NCI-H1105 treated with DMSO at 0.1 percent for 48 hours (cell line): Measurements from ENCODE around the gene GOLGA3.

ENCODE experiments used
- DNase-seq: peaks from one replicate; lab custom pipeline; 2025; lab: John Stamatoyannopoulos, UW

GOLGA3 gene

DNA sequence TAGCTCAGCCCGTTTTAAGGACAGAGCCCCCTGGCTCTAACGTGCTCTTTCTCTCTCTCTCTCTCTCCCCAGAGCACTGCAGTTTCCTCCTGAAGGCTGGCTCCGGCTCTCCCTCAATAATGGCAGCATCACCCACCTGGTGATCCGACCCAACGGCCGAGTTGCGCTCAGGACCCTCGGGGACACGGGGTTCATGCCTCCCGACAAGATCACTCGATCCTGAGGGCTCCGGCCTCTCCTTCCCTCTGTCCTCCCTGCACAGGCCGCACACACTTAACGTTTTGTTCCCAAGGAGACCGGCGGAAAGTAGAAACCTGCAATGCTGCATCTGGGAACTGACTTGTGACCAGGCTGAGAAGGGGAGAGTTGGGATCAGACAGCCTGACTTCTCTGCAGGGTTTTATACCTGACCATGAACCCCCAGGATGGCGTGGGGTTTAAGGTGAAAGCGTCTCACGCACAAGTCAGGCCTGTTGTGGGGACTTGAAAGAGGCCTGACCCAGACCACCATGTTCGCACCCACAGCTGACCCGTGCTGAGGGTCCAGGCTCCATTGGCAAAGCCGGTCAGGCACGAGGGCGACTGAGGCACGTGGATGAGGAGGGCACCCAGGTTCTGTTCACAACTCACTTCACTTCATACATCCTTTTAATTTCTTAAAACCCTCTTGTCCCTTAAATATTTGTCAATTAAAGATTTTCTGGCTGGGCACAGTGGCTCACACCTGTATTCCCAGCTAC lies 107.9 kb downstream of the GOLGA3 start:
- DNase-seq, result no peak

DNA sequence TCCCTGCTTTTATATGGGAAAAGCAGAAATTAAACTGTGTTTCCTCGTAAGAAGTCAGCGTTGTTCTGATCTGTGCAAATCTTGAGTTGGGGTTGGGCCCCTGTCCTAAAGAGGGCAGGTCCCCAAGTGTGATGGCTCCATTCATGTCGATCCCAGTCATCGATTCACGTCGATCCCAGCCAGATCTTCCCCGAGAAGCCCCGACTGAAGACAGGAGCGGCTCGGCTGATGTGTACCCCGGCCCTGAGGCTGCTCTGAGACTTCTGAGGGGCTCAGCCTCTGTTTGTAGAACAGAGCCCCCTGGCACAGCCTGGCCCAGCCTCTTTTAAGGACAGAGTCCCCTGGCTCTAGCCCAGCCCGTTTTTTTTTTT lies 108.7 kb downstream of the GOLGA3 start:
- DNase-seq, result no peak

DNA sequence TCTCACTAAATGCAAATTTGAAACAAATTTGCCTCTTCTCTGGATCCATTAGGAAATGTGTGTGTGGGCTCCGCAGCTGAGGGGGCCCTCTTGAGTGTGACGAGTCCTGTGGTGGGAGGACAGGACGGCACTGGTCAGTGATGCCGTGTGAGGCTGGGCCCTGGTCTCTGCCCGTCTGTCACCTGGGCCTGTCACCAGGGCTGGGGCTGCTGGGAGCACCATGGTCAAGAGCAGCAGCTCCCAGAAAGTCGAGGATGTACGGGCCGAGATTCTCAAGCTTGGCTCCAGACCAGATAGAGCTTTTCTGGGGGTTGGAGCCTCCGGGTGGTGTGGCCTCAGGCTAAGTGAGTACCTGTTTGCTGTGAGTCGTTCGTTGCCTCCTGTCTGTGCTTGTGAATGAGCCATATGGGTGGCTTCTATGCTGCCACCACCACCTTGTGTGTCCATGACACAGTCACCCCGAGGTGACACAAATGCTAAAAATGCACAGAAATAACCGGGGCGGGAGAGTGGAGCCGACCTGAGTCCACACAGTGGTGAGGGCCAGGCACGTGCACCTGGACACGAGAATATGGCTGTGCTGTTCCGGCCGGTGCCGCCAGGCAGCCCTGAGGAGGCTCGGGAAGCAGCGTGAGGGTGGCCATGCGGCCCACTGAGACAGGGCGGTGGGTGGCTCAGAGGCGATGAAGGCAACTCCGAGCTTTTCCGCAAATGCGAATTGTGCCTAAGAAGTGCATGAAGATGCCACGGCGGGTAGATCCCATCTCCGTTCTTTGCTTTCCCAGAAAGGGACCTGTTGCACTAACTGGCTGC lies 109.3 kb downstream of the GOLGA3 start:
- DNase-seq, result no peak
